ENCODE data around the gene FAM163A.
"Not testable (repeated sequence)": the region's sequence is repeated elsewhere in the genome, so short reads cannot be mapped to it uniquely, and the experiment has no call there.

The FAM163A gene

GRCh38 chr1:179853102-179853501 is 110.0 kb downstream of the FAM163A start:
- no peaks in the 10 kb centered on the region for H3K79me2 ChIP-seq
- H3K4me2 ChIP-seq (ENCODE audit: low read length): no peak overlapping the region
- TF ChIP-seq CTCF (IDR thresholded peaks at IDR 0.05): no peak
- no peaks in the 10 kb centered on the region for H3K36me3 ChIP-seq (ENCODE audit: control insufficient read depth, insufficient read depth, low read length)
- H3K4me1 ChIP-seq: no peaks in the 10 kb centered on the region
- H3K27ac ChIP-seq: no peak overlapping the region
- H3K9ac ChIP-seq: no peak overlapping the region
- no peak overlapping the region for H2AFZ ChIP-seq
- H3K4me3 ChIP-seq (ENCODE audit: low read depth, low read length): no peak overlapping the region
- no peaks in the 10 kb centered on the region for H3K27me3 ChIP-seq (ENCODE audit: control insufficient read depth, insufficient read depth, low read length)
- H3K9me3 ChIP-seq (ENCODE audit: control insufficient read depth, low read length): no peaks in the 10 kb centered on the region

- H3K27me3 ChIP-seq (ENCODE audit: control insufficient read depth, insufficient read depth, low read length); H2AFZ ChIP-seq; H3K9ac ChIP-seq; H3K4me1 ChIP-seq; H3K36me3 ChIP-seq (ENCODE audit: control insufficient read depth, insufficient read depth, low read length); H3K79me2 ChIP-seq; H3K27ac ChIP-seq; H3K4me2 ChIP-seq (ENCODE audit: low read length); H3K9me3 ChIP-seq (ENCODE audit: control insufficient read depth, low read length); H3K4me3 ChIP-seq (ENCODE audit: low read depth, low read length): not testable (repeated sequence)
Observed at GRCh38 chr1:179855831-179856230, 112.7 kb downstream of the FAM163A start.

GRCh38 chr1:179856296-179856695 is 113.2 kb downstream of the FAM163A start:
- Histone ChIP-seq H3K36me3 (ENCODE audit: control insufficient read depth, insufficient read depth, low read length) (no peaks in the 10 kb centered on the region), H2AFZ (no peak overlapping the region), H3K79me2 (peaks cover 2% of the 10 kb centered on the region), H3K9ac (no peak overlapping the region), H3K27ac (no peak overlapping the region), H3K4me1 (no peaks in the 10 kb centered on the region), H3K4me3 (ENCODE audit: low read depth, low read length) (no peak overlapping the region), H3K9me3 (ENCODE audit: control insufficient read depth, low read length) (no peaks in the 10 kb centered on the region), H3K4me2 (ENCODE audit: low read length) (no peak overlapping the region), H3K27me3 (ENCODE audit: control insufficient read depth, insufficient read depth, low read length) (no peaks in the 10 kb centered on the region)
- no peak for TF ChIP-seq CTCF (IDR thresholded peaks at IDR 0.05)

- Histone ChIP-seq H3K9me3 (ENCODE audit: control insufficient read depth, low read length) (no peaks in the 10 kb centered on the region), H3K4me1 (no peaks in the 10 kb centered on the region), H3K36me3 (ENCODE audit: control insufficient read depth, insufficient read depth, low read length) (no peaks in the 10 kb centered on the region), H2AFZ (no peak overlapping the region), H3K4me2 (ENCODE audit: low read length) (no peak overlapping the region), H3K79me2 (peaks cover 2% of the 10 kb centered on the region), H3K4me3 (ENCODE audit: low read depth, low read length) (no peak overlapping the region), H3K27ac (no peak overlapping the region), H3K27me3 (ENCODE audit: control insufficient read depth, insufficient read depth, low read length) (no peaks in the 10 kb centered on the region), H3K9ac (no peak overlapping the region)
- no peak for TF ChIP-seq CTCF (IDR thresholded peaks at IDR 0.05)
Observed at GRCh38 chr1:179857009-179857408, 113.9 kb downstream of the FAM163A start.

- H3K9me3 ChIP-seq (ENCODE audit: control insufficient read depth, low read length): no peaks in the 10 kb centered on the region
- no peaks in the 10 kb centered on the region for H3K4me1 ChIP-seq
- H3K9ac ChIP-seq: no peak overlapping the region
- H3K4me2 ChIP-seq (ENCODE audit: low read length): no peak overlapping the region
- H3K27me3 ChIP-seq (ENCODE audit: control insufficient read depth, insufficient read depth, low read length): no peaks in the 10 kb centered on the region
- peaks cover 2% of the 10 kb centered on the region for H3K79me2 ChIP-seq
- no peak for TF ChIP-seq CTCF (IDR thresholded peaks at IDR 0.05)
- no peak overlapping the region for H2AFZ ChIP-seq
- no peak overlapping the region for H3K27ac ChIP-seq
- H3K4me3 ChIP-seq (ENCODE audit: low read depth, low read length): no peak overlapping the region
- no peaks in the 10 kb centered on the region for H3K36me3 ChIP-seq (ENCODE audit: control insufficient read depth, insufficient read depth, low read length)
Observed at GRCh38 chr1:179860652-179861051, 117.6 kb downstream of the FAM163A start.
